HepG2 (cell line): ENCODE measurements around the gene GNAI2. TPM values are rescaled to one million over a fixed set of nuclear protein-coding genes. Genes with fewer than 3 reads are reported as not detected.

ENCODE experiments used
- ATAC-seq: fragments of 200-7000 bp; cut with Tn5 transposase; 3 replicates; pipeline ENCODE4 v1.9.1; 2020; ENCODE audit warnings: mild to moderate bottlenecking, moderate library complexity
- BruUV-seq: library from RNA; stranded (reverse); fragments of 400-500 nt; replicated peaks from 2 replicates; lab custom pipeline; 2021; lab: Mats Ljungman, UMichigan
- CTCF ChIA-PET: fragments of 300-600 bp; formaldehyde crosslinking; extraction: SDS; loops from one replicate; lab custom pipeline; 2021; ENCODE audit warnings: low total read pairs, inconsistent platforms, low intra/inter-chr PET ratio; lab: Yijun Ruan, JAX
- POLR2A ChIA-PET: fragments of 350-600 bp; sonication (Branson Sonifier 250); formaldehyde crosslinking; loops from one replicate; lab custom pipeline; 2020; ENCODE audit warnings: antibody characterized with exemption, inconsistent platforms; lab: Yijun Ruan, JAX
- DNase-seq: peaks from one replicate; pipeline ENCODE4 v3.0.0-alpha.2; 2015; ENCODE audit warnings: low spot score
- FAIRE-seq: peaks from 3 replicates; lab custom pipeline; 2011; peaks lifted over from hg19 to GRCh38; lab: Jason Lieb, UNC
- H2AFZ ChIP-seq: one replicate; pipeline ENCODE4 v1.6.1; 2011; ENCODE audit warnings: low read length, inconsistent platforms
- H3K27ac ChIP-seq: fragments of 300-600 bp; 3 replicates; pipeline ENCODE4 v1.8.0; 2011; ENCODE audit warnings: mixed run types, mild to moderate bottlenecking, mixed read lengths, low read length, inconsistent platforms; ENCODE audit not compliant: insufficient read depth; ENCODE audit errors: extremely low read length
- H3K27me3 ChIP-seq, 2 experiments: fragments of 200-600 bp in 1 of 2; 2 replicates in 1 of 2; 3 replicates in 1 of 2; pipeline versions ENCODE4 v1.6.0 to v1.8.0; 2011; ENCODE audit warnings: low read length in 2 of 2, mild to moderate bottlenecking in 2 of 2, moderate library complexity in 2 of 2, inconsistent platforms in 1 of 2; ENCODE audit not compliant: insufficient read depth in 2 of 2, control insufficient read depth in 1 of 2
- H3K36me3 ChIP-seq, 2 experiments: fragments of 200-600 bp in 1 of 2; replicated peaks in 1 of 2; 2 replicates in 1 of 2; 3 replicates in 1 of 2; pipeline versions ENCODE4 v1.5.1 to v1.8.0; 2011; ENCODE audit warnings: low read length in 2 of 2, inconsistent platforms in 1 of 2; ENCODE audit not compliant: insufficient read depth in 2 of 2, control insufficient read depth in 1 of 2
- H3K4me1 ChIP-seq: 2 replicates; pipeline ENCODE4 v1.5.1; 2012; ENCODE audit warnings: low read length, inconsistent platforms; ENCODE audit not compliant: insufficient read depth
- H3K4me2 ChIP-seq: 2 replicates; pipeline ENCODE4 v1.6.0; 2011; ENCODE audit warnings: low read depth, low read length, inconsistent platforms
- H3K4me3 ChIP-seq, 3 experiments: fragments of 200-600 bp in 1 of 3; sonication (generic), shearing (Covaris generic) in 1 of 3; replicated peaks in 1 of 3; 2 replicates each; pipeline ENCODE4 v1.5.1; 2011 to 2016; ENCODE audit warnings: low read length in 3 of 3, inconsistent platforms in 2 of 3, low read depth in 2 of 3, mild to moderate bottlenecking in 2 of 3, control low read depth in 1 of 3, mixed read lengths in 1 of 3; ENCODE audit not compliant: insufficient read depth in 1 of 3
- H3K79me2 ChIP-seq: one replicate; pipeline ENCODE4 v1.6.1; 2011; ENCODE audit warnings: low read length, inconsistent platforms; ENCODE audit not compliant: insufficient read depth
- H3K9ac ChIP-seq: 2 replicates; pipeline ENCODE4 v1.6.0; 2011; ENCODE audit warnings: mild to moderate bottlenecking, low read depth, low read length, inconsistent platforms; ENCODE audit not compliant: insufficient read depth
- H3K9me3 ChIP-seq: 2 replicates; pipeline ENCODE4 v1.5.1; 2012; ENCODE audit warnings: mild to moderate bottlenecking, low read length
- H4K20me1 ChIP-seq: 2 replicates; pipeline ENCODE4 v1.6.0; 2011; ENCODE audit warnings: inconsistent platforms, mild to moderate bottlenecking, low read length, moderate library complexity; ENCODE audit not compliant: insufficient read depth
- IRX3 ChIP-seq: sonication (generic); formaldehyde crosslinking; IDR thresholded peaks from 2 replicates; pipeline ENCODE4 v1.8.1; 2023; ENCODE audit warnings: mild to moderate bottlenecking, low read depth, missing genetic modification reagents, borderline replicate concordance
- NONO ChIP-seq, 2 experiments: fragments of 450-650 bp in 1 of 2; sonication (generic) in 1 of 2; formaldehyde crosslinking in 1 of 2; IDR thresholded peaks in 1 of 2; conservative IDR thresholded peaks in 1 of 2; 2 replicates each; pipeline versions ENCODE4 v1.6.1 to v1.8.0; 2017 to 2022; ENCODE audit warnings: mild to moderate bottlenecking in 1 of 2, missing genetic modification reagents in 1 of 2, moderate library complexity in 1 of 2
- NR1H2 ChIP-seq: sonication (generic); formaldehyde crosslinking; IDR thresholded peaks from 2 replicates; pipeline ENCODE4 v1.8.1; 2022; ENCODE audit warnings: low read depth, missing genetic modification reagents, borderline replicate concordance
- PHF5A ChIP-seq: IDR thresholded peaks from one replicate; pipeline ENCODE4 v1.6.1; 2018; ENCODE audit warnings: low read depth, missing genetic modification reagents; ENCODE audit not compliant: unreplicated experiment
- POLR2G ChIP-seq: fragments of 200-400 bp; formaldehyde crosslinking; IDR thresholded peaks from 2 replicates; pipeline ENCODE4 v1.6.1; 2018; ENCODE audit warnings: mild to moderate bottlenecking, low read depth, low read length, moderate library complexity
- SALL1 ChIP-seq: sonication (generic); formaldehyde crosslinking; IDR thresholded peaks from 2 replicates; pipeline ENCODE4 v1.8.0; 2022; ENCODE audit warnings: mild to moderate bottlenecking, missing genetic modification reagents
- ZNF10 ChIP-seq: sonication (generic); formaldehyde crosslinking; IDR thresholded peaks from 2 replicates; pipeline ENCODE4 v1.4.0; 2020; ENCODE audit warnings: mild to moderate bottlenecking, low read depth, missing genetic modification reagents, borderline replicate concordance
- ZNF33B ChIP-seq: sonication (generic); formaldehyde crosslinking; IDR thresholded peaks from 2 replicates; pipeline ENCODE4 v1.5.1; 2020; ENCODE audit warnings: mild to moderate bottlenecking, missing genetic modification reagents
- ZNF382 ChIP-seq: sonication (generic); formaldehyde crosslinking; IDR thresholded peaks from 2 replicates; pipeline ENCODE4 v1.5.0; 2020; ENCODE audit warnings: missing genetic modification reagents, mild to moderate bottlenecking, borderline replicate concordance
- ZNF766 ChIP-seq: sonication (generic); formaldehyde crosslinking; IDR thresholded peaks from 2 replicates; pipeline ENCODE4 v1.5.0; 2020; ENCODE audit warnings: missing genetic modification reagents, borderline replicate concordance
- ZNF782 ChIP-seq: sonication (generic); formaldehyde crosslinking; IDR thresholded peaks from 2 replicates; pipeline ENCODE4 v1.4.0; 2020; ENCODE audit warnings: missing genetic modification reagents, mild to moderate bottlenecking, borderline replicate concordance
- ZNF850 ChIP-seq: sonication (generic); formaldehyde crosslinking; conservative IDR thresholded peaks from 2 replicates; pipeline ENCODE4 v1.9.0; 2021; ENCODE audit warnings: mild to moderate bottlenecking, missing genetic modification reagents
- WGBS: methylation state at CpG from one replicate; pipeline ENCODE4 v1.1.6; 2017; ENCODE audit warnings: low lambda C conversion rate; 5-methylcytosine and 5-hydroxymethylcytosine counted together
- in situ Hi-C: cut with HindIII; loops from 2 replicates; pipeline ENCODE4 v1.10.0; 2017; ENCODE audit warnings: low pct_unique_long_range_greater_than_20kb; ENCODE audit not compliant: extremely low pct_ligation_motif_present
- intact Hi-C: fragments of 100-400 bp; cut with micrococcal nuclease; formaldehyde crosslinking; loops from one replicate; pipeline ENCODE4 v1.10.0; 2022; ENCODE audit not compliant: unreplicated experiment
- polyA plus RNA-seq, 8 experiments: library from polyadenylated mRNA; depleted of rRNA in 3 of 8; stranded (reverse) in 7 of 8; unstranded in 1 of 8; fragments of >200 nt; fragmentation: Illumina TruSeq in 4 of 8; extraction: Trizol in 4 of 8; gene quantifications; 2 replicates each; pipeline versions ENCODE4 v1.2.1 to v1.2.3, GENCODE V29; 2011 to 2016; ENCODE audit warnings: low read depth in 4 of 8, missing spikeins in 1 of 8, mixed read lengths in 1 of 8; ENCODE audit not compliant: insufficient read depth in 1 of 8
- total RNA-seq, 5 experiments: library from RNA; depleted of rRNA; stranded (reverse); fragments of >200 nt; fragmentation: Illumina TruSeq; extraction: Trizol; gene quantifications; 2 replicates each; pipeline ENCODE4 v1.2.3, GENCODE V29; 2016; ENCODE audit warnings: low read depth in 1 of 5
- TF ChIP-seq, protein P1 (sequence below): sonication (generic); formaldehyde crosslinking; IDR thresholded peaks from 2 replicates; pipeline ENCODE4 v1.5.1; 2020; ENCODE audit warnings: missing genetic modification reagents, mild to moderate bottlenecking, borderline replicate concordance
- TF ChIP-seq, protein P2 (sequence below): IDR thresholded peaks from 2 replicates; pipeline ENCODE4 v1.4.0; 2020; ENCODE audit warnings: mild to moderate bottlenecking, missing genetic modification reagents

GNAI2 gene
- total and polyA plus RNA-seq, 2 of the 13 experiments (the other 11 are each of a cell fraction or from before 2014, with no cell fraction given), result 51.1 to 66.2 TPM

DNA sequence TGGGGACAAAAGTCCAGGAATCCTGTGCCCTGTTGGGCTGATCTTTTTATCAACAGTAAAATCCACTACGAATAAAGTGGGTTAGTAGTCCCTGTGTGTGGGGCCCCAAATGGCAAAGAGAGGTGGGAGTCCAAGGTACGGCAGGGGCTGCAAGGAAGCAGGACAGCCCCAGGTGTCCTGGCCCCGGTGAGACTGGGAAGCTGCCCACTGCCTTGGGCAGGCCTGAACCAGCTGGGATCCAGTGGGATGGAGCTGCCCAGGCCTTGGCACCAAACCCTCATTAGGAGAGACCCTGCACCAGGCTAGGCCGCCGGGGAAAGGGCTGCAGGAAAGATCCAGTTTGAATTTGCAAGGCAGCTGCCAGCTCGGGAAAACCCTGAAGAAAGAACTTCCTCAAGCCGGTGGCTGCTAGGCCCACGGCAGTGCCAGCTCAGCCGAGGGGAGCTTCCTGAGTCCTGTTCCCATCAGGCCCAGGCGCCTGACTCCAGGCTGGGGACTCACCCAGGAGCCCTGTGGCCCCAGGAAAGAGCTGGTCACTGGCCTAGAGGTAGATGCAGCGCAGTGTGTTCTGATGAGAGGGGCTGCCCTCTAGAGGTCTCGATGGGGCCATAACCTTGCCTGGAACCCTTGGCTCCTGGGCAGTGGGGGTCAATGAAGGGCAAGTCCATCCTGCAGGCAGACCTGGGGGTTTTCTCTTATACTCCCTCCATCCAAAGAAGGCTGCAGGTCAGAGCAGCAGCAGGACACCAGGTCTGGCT is 14.4 kb upstream of the GNAI2 start (continued):
- TF ChIP-seq, protein P1, sequence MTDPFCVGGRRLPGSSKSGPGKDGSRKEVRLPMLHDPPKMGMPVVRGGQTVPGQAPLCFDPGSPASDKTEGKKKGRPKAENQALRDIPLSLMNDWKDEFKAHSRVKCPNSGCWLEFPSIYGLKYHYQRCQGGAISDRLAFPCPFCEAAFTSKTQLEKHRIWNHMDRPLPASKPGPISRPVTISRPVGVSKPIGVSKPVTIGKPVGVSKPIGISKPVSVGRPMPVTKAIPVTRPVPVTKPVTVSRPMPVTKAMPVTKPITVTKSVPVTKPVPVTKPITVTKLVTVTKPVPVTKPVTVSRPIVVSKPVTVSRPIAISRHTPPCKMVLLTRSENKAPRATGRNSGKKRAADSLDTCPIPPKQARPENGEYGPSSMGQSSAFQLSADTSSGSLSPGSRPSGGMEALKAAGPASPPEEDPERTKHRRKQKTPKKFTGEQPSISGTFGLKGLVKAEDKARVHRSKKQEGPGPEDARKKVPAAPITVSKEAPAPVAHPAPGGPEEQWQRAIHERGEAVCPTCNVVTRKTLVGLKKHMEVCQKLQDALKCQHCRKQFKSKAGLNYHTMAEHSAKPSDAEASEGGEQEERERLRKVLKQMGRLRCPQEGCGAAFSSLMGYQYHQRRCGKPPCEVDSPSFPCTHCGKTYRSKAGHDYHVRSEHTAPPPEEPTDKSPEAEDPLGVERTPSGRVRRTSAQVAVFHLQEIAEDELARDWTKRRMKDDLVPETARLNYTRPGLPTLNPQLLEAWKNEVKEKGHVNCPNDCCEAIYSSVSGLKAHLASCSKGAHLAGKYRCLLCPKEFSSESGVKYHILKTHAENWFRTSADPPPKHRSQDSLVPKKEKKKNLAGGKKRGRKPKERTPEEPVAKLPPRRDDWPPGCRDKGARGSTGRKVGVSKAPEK (CRISPR knock-in tag), result no peak
- 0 out of 2 replicates have a peak, but pooled peaks have one; percentile 28 for TF ChIP-seq ZNF850 (CRISPR knock-in tag)
- TF ChIP-seq ZNF10, result no peak
- TF ChIP-seq IRX3 (CRISPR knock-in tag), result no peak
- TF ChIP-seq, all 625 proteins: peak for 175

DNA sequence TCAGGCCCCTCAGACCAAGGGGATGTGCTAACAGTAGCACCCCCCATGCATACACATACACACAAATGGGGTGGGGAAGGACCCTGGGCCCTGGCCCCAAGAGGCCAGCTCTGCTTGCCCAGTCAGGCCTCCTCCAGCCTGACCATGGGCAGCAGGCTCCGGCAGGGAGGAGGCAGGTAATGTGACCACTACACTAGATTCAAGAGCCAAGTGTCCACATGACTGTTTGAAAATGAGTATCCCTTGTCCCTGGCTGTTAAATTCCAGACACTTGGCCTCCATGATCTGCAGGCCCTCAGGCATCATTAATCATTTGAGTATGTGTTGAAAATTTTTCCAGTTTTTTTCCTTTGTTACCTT is 13.9 kb upstream of the GNAI2 start:
- FAIRE-seq (no peak), ATAC-seq (peak; percentile 13), DNase-seq (no peak)
- no peaks in the 10 kb centered on the region for H4K20me1 ChIP-seq
- ChIA-PET CTCF (interaction anchor here (0.6 to 9.0 kb wide), 3 partner anchors 10 to 28 kb away, joined by 3 to 265 read pairs (median 3); partner anchors contain the start of gene GNAT1), POLR2A (interaction anchor here (1.0 to 16.5 kb wide), 6 partner anchors 14 to 115 kb away, joined by 3 to 625 read pairs (median 14); partner anchors contain the start of genes GNAI2, GNAT1 and SLC38A3)
- no peak overlapping the region for H2AFZ ChIP-seq
- no peak overlapping the region for H3K9ac ChIP-seq
- peak overlapping the region; percentile 60 for H3K4me2 ChIP-seq
- H3K4me3 ChIP-seq, result peak overlapping the region in 1 of 3 experiments; percentile 37; a peak in 2 of 6 replicates
- H3K79me2 ChIP-seq, result no peaks in the 10 kb centered on the region
- H3K27ac ChIP-seq, result peak overlapping the region; percentile 81
- no peaks in the 10 kb centered on the region for H3K27me3 ChIP-seq
- H3K4me1 ChIP-seq, result peaks cover 66% of the 10 kb centered on the region
- 0% methylated on average over 1 of the region's 1 CpG for WGBS
- in situ Hi-C loops, result no loop called here
- H3K9me3 ChIP-seq, result no peaks in the 10 kb centered on the region
- intact Hi-C loops, result no loop called here
- H3K36me3 ChIP-seq, result peaks cover 11 to 31% of the 10 kb centered on the region in 2 experiments
- no TSS peak for BruUV-seq
- TF ChIP-seq ZNF766 (CRISPR knock-in tag), result no peak
- TF ChIP-seq NONO (IDR thresholded peaks at IDR 0.05), result no peak
- TF ChIP-seq NONO (CRISPR knock-in tag; conservative IDR thresholded peaks at IDR 0.05), result 0 out of 2 replicates have a peak, but pooled peaks have one; percentile 40
- 0 out of 2 replicates have a peak, but pooled peaks have one; percentile 6 for TF ChIP-seq NR1H2 (CRISPR knock-in tag)
- no peak for TF ChIP-seq ZNF382 (CRISPR knock-in tag)
- no peak for TF ChIP-seq ZNF33B (CRISPR knock-in tag)
- TF ChIP-seq, protein P2, sequence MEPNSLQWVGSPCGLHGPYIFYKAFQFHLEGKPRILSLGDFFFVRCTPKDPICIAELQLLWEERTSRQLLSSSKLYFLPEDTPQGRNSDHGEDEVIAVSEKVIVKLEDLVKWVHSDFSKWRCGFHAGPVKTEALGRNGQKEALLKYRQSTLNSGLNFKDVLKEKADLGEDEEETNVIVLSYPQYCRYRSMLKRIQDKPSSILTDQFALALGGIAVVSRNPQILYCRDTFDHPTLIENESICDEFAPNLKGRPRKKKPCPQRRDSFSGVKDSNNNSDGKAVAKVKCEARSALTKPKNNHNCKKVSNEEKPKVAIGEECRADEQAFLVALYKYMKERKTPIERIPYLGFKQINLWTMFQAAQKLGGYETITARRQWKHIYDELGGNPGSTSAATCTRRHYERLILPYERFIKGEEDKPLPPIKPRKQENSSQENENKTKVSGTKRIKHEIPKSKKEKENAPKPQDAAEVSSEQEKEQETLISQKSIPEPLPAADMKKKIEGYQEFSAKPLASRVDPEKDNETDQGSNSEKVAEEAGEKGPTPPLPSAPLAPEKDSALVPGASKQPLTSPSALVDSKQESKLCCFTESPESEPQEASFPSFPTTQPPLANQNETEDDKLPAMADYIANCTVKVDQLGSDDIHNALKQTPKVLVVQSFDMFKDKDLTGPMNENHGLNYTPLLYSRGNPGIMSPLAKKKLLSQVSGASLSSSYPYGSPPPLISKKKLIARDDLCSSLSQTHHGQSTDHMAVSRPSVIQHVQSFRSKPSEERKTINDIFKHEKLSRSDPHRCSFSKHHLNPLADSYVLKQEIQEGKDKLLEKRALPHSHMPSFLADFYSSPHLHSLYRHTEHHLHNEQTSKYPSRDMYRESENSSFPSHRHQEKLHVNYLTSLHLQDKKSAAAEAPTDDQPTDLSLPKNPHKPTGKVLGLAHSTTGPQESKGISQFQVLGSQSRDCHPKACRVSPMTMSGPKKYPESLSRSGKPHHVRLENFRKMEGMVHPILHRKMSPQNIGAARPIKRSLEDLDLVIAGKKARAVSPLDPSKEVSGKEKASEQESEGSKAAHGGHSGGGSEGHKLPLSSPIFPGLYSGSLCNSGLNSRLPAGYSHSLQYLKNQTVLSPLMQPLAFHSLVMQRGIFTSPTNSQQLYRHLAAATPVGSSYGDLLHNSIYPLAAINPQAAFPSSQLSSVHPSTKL (CRISPR knock-in tag), result 0 out of 2 replicates have a peak, but pooled peaks have one; percentile 0
- TF ChIP-seq PHF5A (CRISPR knock-in tag), result peak; percentile 34
- peak; percentile 8; the same call in 1 of the 2 replicates for TF ChIP-seq ZNF782 (CRISPR knock-in tag)
- 0 out of 2 replicates have a peak, but pooled peaks have one; percentile 39 for TF ChIP-seq POLR2G
- TF ChIP-seq SALL1 (CRISPR knock-in tag), result no peak
